ENCODE results near the gene RHOV.

Gene RHOV

GRCh38 chr15:40841741-40842140, 32.3 kb downstream of the RHOV start:
- whole genome bisulfite sequencing (ENCODE audit: insufficient coverage), result 100% methylated on average over 1 of the region's 2 CpGs

GRCh38 chr15:40838756-40839155, 35.3 kb downstream of the RHOV start:
- H3K4me3 ChIP-seq (ENCODE audit: control insufficient read depth in 1 of 7, extremely low read depth in 1 of 7, insufficient read depth in 4 of 7, low read depth in 2 of 7, low read length in 6 of 7), result no peak overlapping the region
- 80% methylated on average over 1 of the region's 5 CpGs for WGBS (ENCODE audit: insufficient coverage)
- H3K4me1 ChIP-seq (ENCODE audit: control extremely low read depth in 1 of 4, control insufficient read depth in 4 of 4, insufficient read depth in 4 of 4, low read length in 3 of 4), result peaks cover 0 to 4% (median 0%) of the 10 kb centered on the region in 4 experiments
- H3K36me3 ChIP-seq (ENCODE audit: control insufficient read depth in 4 of 4, insufficient read depth in 4 of 4, low read length in 3 of 4), result no peaks in the 10 kb centered on the region
- H3K27me3 ChIP-seq (replicated peaks in 2 of 5; ENCODE audit: control insufficient read depth in 4 of 5, insufficient read depth in 5 of 5, low read length in 4 of 5), result peaks cover 0 to 5% (median 0%) of the 10 kb centered on the region in 5 experiments
- POLR2A ChIA-PET, result no interaction called here
- H3K27ac ChIP-seq (ENCODE audit: insufficient read depth in 1 of 2, low read depth in 1 of 2, low read length in 2 of 2, poor library complexity in 1 of 2, severe bottlenecking in 2 of 2), result no peak overlapping the region
- CTCF ChIA-PET, result interaction anchor here (0.8 to 1.3 kb wide), 2 partner anchors 18 to 19 kb away, joined by 4 to 6 read pairs; no protein-coding TSS in a partner anchor
- H3K9me3 ChIP-seq (ENCODE audit: control extremely low read depth in 1 of 5, control insufficient read depth in 4 of 5, insufficient read depth in 2 of 5, low read depth in 1 of 5, low read length in 4 of 5), result no peaks in the 10 kb centered on the region
- DNase-seq, result no peak

More at GRCh38 chr15:40841741-40842140, 32.3 kb downstream of the RHOV start:
- ChIA-PET POLR2A (no interaction called here), CTCF (interaction anchor here (1.5 to 7.6 kb wide), 2 partner anchors 10 to 16 kb away, joined by 3 to 78 read pairs; no protein-coding TSS in a partner anchor)
- Histone ChIP-seq H3K27ac (ENCODE audit: insufficient read depth in 1 of 2, low read depth in 1 of 2, low read length in 2 of 2, poor library complexity in 1 of 2, severe bottlenecking in 2 of 2) (no peak overlapping the region), H3K36me3 (ENCODE audit: control insufficient read depth in 4 of 4, insufficient read depth in 4 of 4, low read length in 3 of 4) (no peaks in the 10 kb centered on the region), H3K4me1 (ENCODE audit: control extremely low read depth in 1 of 4, control insufficient read depth in 4 of 4, insufficient read depth in 4 of 4, low read length in 3 of 4) (peaks cover 2 to 32% (median 28%) of the 10 kb centered on the region in 4 experiments), H3K9me3 (ENCODE audit: control extremely low read depth in 1 of 5, control insufficient read depth in 4 of 5, insufficient read depth in 2 of 5, low read depth in 1 of 5, low read length in 4 of 5) (no peaks in the 10 kb centered on the region), H3K4me3 (ENCODE audit: control insufficient read depth in 1 of 7, extremely low read depth in 1 of 7, insufficient read depth in 4 of 7, low read depth in 2 of 7, low read length in 6 of 7) (no peak overlapping the region), H3K27me3 (replicated peaks in 2 of 5; ENCODE audit: control insufficient read depth in 4 of 5, insufficient read depth in 5 of 5, low read length in 4 of 5) (peaks cover 0 to 5% (median 0%) of the 10 kb centered on the region in 5 experiments)
- no peak for DNase-seq

- 89% methylated on average over 1 of the region's 1 CpG for WGBS (ENCODE audit: insufficient coverage)
- Histone ChIP-seq H3K4me1 (ENCODE audit: control extremely low read depth in 1 of 4, control insufficient read depth in 4 of 4, insufficient read depth in 4 of 4, low read length in 3 of 4) (no peaks in the 10 kb centered on the region), H3K27ac (ENCODE audit: insufficient read depth in 1 of 2, low read depth in 1 of 2, low read length in 2 of 2, poor library complexity in 1 of 2, severe bottlenecking in 2 of 2) (no peak overlapping the region), H3K27me3 (replicated peaks in 2 of 5; ENCODE audit: control insufficient read depth in 4 of 5, insufficient read depth in 5 of 5, low read length in 4 of 5) (no peaks in the 10 kb centered on the region), H3K4me3 (ENCODE audit: control insufficient read depth in 1 of 7, extremely low read depth in 1 of 7, insufficient read depth in 4 of 7, low read depth in 2 of 7, low read length in 6 of 7) (no peak overlapping the region), H3K36me3 (ENCODE audit: control insufficient read depth in 4 of 4, insufficient read depth in 4 of 4, low read length in 3 of 4) (no peaks in the 10 kb centered on the region), H3K9me3 (ENCODE audit: control extremely low read depth in 1 of 5, control insufficient read depth in 4 of 5, insufficient read depth in 2 of 5, low read depth in 1 of 5, low read length in 4 of 5) (no peaks in the 10 kb centered on the region)
- ChIA-PET POLR2A (interaction anchor here (0.7 kb wide), 1 partner anchor 50 kb away, joined by 3 read pairs; no protein-coding TSS in a partner anchor), CTCF (interaction anchor here (0.8 kb wide), 1 partner anchor 56 kb away, joined by 3 read pairs; no protein-coding TSS in a partner anchor)
- DNase-seq, result no peak
Measured at GRCh38 chr15:40836020-40836419, 38.0 kb downstream of the RHOV start.

GRCh38 chr15:40832903-40833302, 41.1 kb downstream of the RHOV start:
- CTCF ChIA-PET, result no interaction called here
- Histone ChIP-seq H3K36me3 (ENCODE audit: control insufficient read depth in 4 of 4, insufficient read depth in 4 of 4, low read length in 3 of 4) (no peaks in the 10 kb centered on the region), H3K4me1 (ENCODE audit: control extremely low read depth in 1 of 4, control insufficient read depth in 4 of 4, insufficient read depth in 4 of 4, low read length in 3 of 4) (no peaks in the 10 kb centered on the region), H3K9me3 (ENCODE audit: control extremely low read depth in 1 of 5, control insufficient read depth in 4 of 5, insufficient read depth in 2 of 5, low read depth in 1 of 5, low read length in 4 of 5) (no peaks in the 10 kb centered on the region), H3K4me3 (ENCODE audit: control insufficient read depth in 1 of 7, extremely low read depth in 1 of 7, insufficient read depth in 4 of 7, low read depth in 2 of 7, low read length in 6 of 7) (no peak overlapping the region), H3K27ac (ENCODE audit: insufficient read depth in 1 of 2, low read depth in 1 of 2, low read length in 2 of 2, poor library complexity in 1 of 2, severe bottlenecking in 2 of 2) (no peak overlapping the region), H3K27me3 (replicated peaks in 2 of 5; ENCODE audit: control insufficient read depth in 4 of 5, insufficient read depth in 5 of 5, low read length in 4 of 5) (no peaks in the 10 kb centered on the region)
- DNase-seq, result no peak
- POLR2A ChIA-PET, result no interaction called here

- Histone ChIP-seq H3K4me1 (ENCODE audit: control extremely low read depth in 1 of 4, control insufficient read depth in 4 of 4, insufficient read depth in 4 of 4, low read length in 3 of 4) (no peaks in the 10 kb centered on the region), H3K27me3 (replicated peaks in 2 of 5; ENCODE audit: control insufficient read depth in 4 of 5, insufficient read depth in 5 of 5, low read length in 4 of 5) (no peaks in the 10 kb centered on the region), H3K9me3 (ENCODE audit: control extremely low read depth in 1 of 5, control insufficient read depth in 4 of 5, insufficient read depth in 2 of 5, low read depth in 1 of 5, low read length in 4 of 5) (no peaks in the 10 kb centered on the region), H3K36me3 (ENCODE audit: control insufficient read depth in 4 of 4, insufficient read depth in 4 of 4, low read length in 3 of 4) (no peaks in the 10 kb centered on the region), H3K4me3 (ENCODE audit: control insufficient read depth in 1 of 7, extremely low read depth in 1 of 7, insufficient read depth in 4 of 7, low read depth in 2 of 7, low read length in 6 of 7) (no peak overlapping the region), H3K27ac (ENCODE audit: insufficient read depth in 1 of 2, low read depth in 1 of 2, low read length in 2 of 2, poor library complexity in 1 of 2, severe bottlenecking in 2 of 2) (no peak overlapping the region)
- 100% methylated on average over 1 of the region's 1 CpG for WGBS (ENCODE audit: insufficient coverage)
- POLR2A ChIA-PET, result no interaction called here
- DNase-seq, result no peak
- CTCF ChIA-PET, result interaction anchor here (0.9 kb wide), 1 partner anchor 47 kb away, joined by 3 read pairs; no protein-coding TSS in a partner anchor
Measured at GRCh38 chr15:40831861-40832260, 42.2 kb downstream of the RHOV start.

GRCh38 chr15:40830884-40831283, 43.1 kb downstream of the RHOV start:
- H3K4me1 ChIP-seq (ENCODE audit: control extremely low read depth in 1 of 4, control insufficient read depth in 4 of 4, insufficient read depth in 4 of 4, low read length in 3 of 4), result no peaks in the 10 kb centered on the region
- ChIA-PET POLR2A (interaction anchor here (1.2 kb wide), 1 partner anchor 9 kb away, joined by 4 read pairs; no protein-coding TSS in a partner anchor), CTCF (no interaction called here)
- no peak for DNase-seq
- H3K4me3 ChIP-seq (ENCODE audit: control insufficient read depth in 1 of 7, extremely low read depth in 1 of 7, insufficient read depth in 4 of 7, low read depth in 2 of 7, low read length in 6 of 7), result no peak overlapping the region
- H3K9me3 ChIP-seq (ENCODE audit: control extremely low read depth in 1 of 5, control insufficient read depth in 4 of 5, insufficient read depth in 2 of 5, low read depth in 1 of 5, low read length in 4 of 5), result no peaks in the 10 kb centered on the region
- H3K36me3 ChIP-seq (ENCODE audit: control insufficient read depth in 4 of 4, insufficient read depth in 4 of 4, low read length in 3 of 4), result no peaks in the 10 kb centered on the region
- no peak overlapping the region for H3K27ac ChIP-seq (ENCODE audit: insufficient read depth in 1 of 2, low read depth in 1 of 2, low read length in 2 of 2, poor library complexity in 1 of 2, severe bottlenecking in 2 of 2)
- H3K27me3 ChIP-seq (replicated peaks in 2 of 5; ENCODE audit: control insufficient read depth in 4 of 5, insufficient read depth in 5 of 5, low read length in 4 of 5), result no peaks in the 10 kb centered on the region
- no CpG with 5 or more reads among the region's 2 CpGs for WGBS (ENCODE audit: insufficient coverage)

GRCh38 chr15:40829115-40829514, 44.9 kb downstream of the RHOV start:
- ChIA-PET CTCF (interaction anchor here (0.7 to 1.9 kb wide), 2 partner anchors 29 to 213 kb away, joined by 3 to 6 read pairs; no protein-coding TSS in a partner anchor), POLR2A (interaction anchor here (1.6 kb wide), 1 partner anchor 18 kb away, joined by 3 read pairs; no protein-coding TSS in a partner anchor)
- H3K27ac ChIP-seq (ENCODE audit: insufficient read depth in 1 of 2, low read depth in 1 of 2, low read length in 2 of 2, poor library complexity in 1 of 2, severe bottlenecking in 2 of 2), result no peak overlapping the region
- no peak overlapping the region for H3K4me3 ChIP-seq (ENCODE audit: control insufficient read depth in 1 of 7, extremely low read depth in 1 of 7, insufficient read depth in 4 of 7, low read depth in 2 of 7, low read length in 6 of 7)
- H3K36me3 ChIP-seq (ENCODE audit: control insufficient read depth in 4 of 4, insufficient read depth in 4 of 4, low read length in 3 of 4), result no peaks in the 10 kb centered on the region
- H3K9me3 ChIP-seq (ENCODE audit: control extremely low read depth in 1 of 5, control insufficient read depth in 4 of 5, insufficient read depth in 2 of 5, low read depth in 1 of 5, low read length in 4 of 5), result no peaks in the 10 kb centered on the region
- WGBS (ENCODE audit: insufficient coverage), result 100% methylated on average over 7 of the region's 7 CpGs
- H3K4me1 ChIP-seq (ENCODE audit: control extremely low read depth in 1 of 4, control insufficient read depth in 4 of 4, insufficient read depth in 4 of 4, low read length in 3 of 4), result no peaks in the 10 kb centered on the region
- H3K27me3 ChIP-seq (replicated peaks in 2 of 5; ENCODE audit: control insufficient read depth in 4 of 5, insufficient read depth in 5 of 5, low read length in 4 of 5), result no peaks in the 10 kb centered on the region
- no peak for DNase-seq

Measured in common myeloid progenitor, CD34-positive (primary cell).